HepG2 (cell line): ENCODE measurements around the gene ANTKMT. TPM values are rescaled to one million over a fixed set of nuclear protein-coding genes. Genes with fewer than 3 reads are reported as not detected.

Experiments used
- AKAP8 ChIP-seq: sonication (generic); formaldehyde crosslinking; IDR thresholded peaks from 2 replicates; pipeline ENCODE4 v1.5.1; 2020; ENCODE audit warnings: mild to moderate bottlenecking, missing genetic modification reagents
- ATF7-NPFF ChIP-seq: sonication (generic); formaldehyde crosslinking; IDR thresholded peaks from 2 replicates; pipeline ENCODE4 v1.8.1; 2023; ENCODE audit warnings: mild to moderate bottlenecking, low read depth, missing genetic modification reagents, moderate library complexity
- CHD4 ChIP-seq: fragments of 200-600 bp; sonication (generic); IDR thresholded peaks from 2 replicates; pipeline ENCODE4 v1.7.0; 2017; ENCODE audit warnings: mild to moderate bottlenecking, low read length, borderline replicate concordance
- ETV6 ChIP-seq: sonication (generic); formaldehyde crosslinking; conservative IDR thresholded peaks from 2 replicates; pipeline ENCODE4 v1.4.0; 2020; ENCODE audit warnings: missing genetic modification reagents
- GABPB1 ChIP-seq: IDR thresholded peaks from 2 replicates; pipeline ENCODE4 v1.6.1; 2016; ENCODE audit warnings: mild to moderate bottlenecking, missing genetic modification reagents, moderate library complexity, missing compliant biosample characterization
- MTA1 ChIP-seq: sonication (generic); formaldehyde crosslinking; IDR thresholded peaks from 2 replicates; pipeline ENCODE4 v1.4.0; 2020; ENCODE audit warnings: missing genetic modification reagents, mild to moderate bottlenecking, borderline replicate concordance
- TAF1 ChIP-seq: sonication (generic); formaldehyde crosslinking; IDR thresholded peaks from 2 replicates; pipeline ENCODE4 v1.4.0; 2020; ENCODE audit warnings: missing genetic modification reagents
- TOPORS ChIP-seq: sonication (generic); formaldehyde crosslinking; IDR thresholded peaks from 2 replicates; pipeline ENCODE4 v1.8.0; 2023; ENCODE audit warnings: mild to moderate bottlenecking, missing genetic modification reagents
- polyA plus RNA-seq, 8 experiments: library from polyadenylated mRNA; depleted of rRNA in 3 of 8; stranded (reverse) in 7 of 8; unstranded in 1 of 8; fragments of >200 nt; fragmentation: Illumina TruSeq in 4 of 8; extraction: Trizol in 4 of 8; gene quantifications; 2 replicates each; pipeline versions ENCODE4 v1.2.1 to v1.2.3, GENCODE V29; 2011 to 2016; ENCODE audit warnings: low read depth in 4 of 8, missing spikeins in 1 of 8, mixed read lengths in 1 of 8; ENCODE audit not compliant: insufficient read depth in 1 of 8
- total RNA-seq, 5 experiments: library from RNA; depleted of rRNA; stranded (reverse); fragments of >200 nt; fragmentation: Illumina TruSeq; extraction: Trizol; gene quantifications; 2 replicates each; pipeline ENCODE4 v1.2.3, GENCODE V29; 2016; ENCODE audit warnings: low read depth in 1 of 5
- TF ChIP-seq, protein P1 (sequence below): IDR thresholded peaks from 2 replicates; pipeline ENCODE4 v1.6.1; 2012; ENCODE audit warnings: inconsistent platforms
- TF ChIP-seq, protein P2 (sequence below): sonication (generic); formaldehyde crosslinking; IDR thresholded peaks from 2 replicates; pipeline ENCODE4 v1.5.1; 2020; ENCODE audit warnings: mild to moderate bottlenecking, missing genetic modification reagents, moderate library complexity
- TF ChIP-seq, protein P3 (sequence below): sonication (generic); formaldehyde crosslinking; IDR thresholded peaks from 2 replicates; pipeline ENCODE4 v1.5.0; 2020; ENCODE audit warnings: missing genetic modification reagents, mild to moderate bottlenecking, borderline replicate concordance
- TF ChIP-seq, protein P4 (sequence below): IDR thresholded peaks from 2 replicates; pipeline ENCODE4 v1.4.0; 2020; ENCODE audit warnings: mild to moderate bottlenecking, missing genetic modification reagents
- TF ChIP-seq, protein P5 (sequence below): sonication (generic); formaldehyde crosslinking; IDR thresholded peaks from 2 replicates; pipeline ENCODE4 v1.4.0; 2020; ENCODE audit warnings: missing genetic modification reagents, low read depth, mild to moderate bottlenecking, borderline replicate concordance
- TF ChIP-seq, protein P6 (sequence below): sonication (generic); formaldehyde crosslinking; IDR thresholded peaks from 2 replicates; pipeline ENCODE4 v1.4.0; 2020; ENCODE audit warnings: missing genetic modification reagents, borderline replicate concordance

The ANTKMT gene
- total and polyA plus RNA-seq, 2 of the 13 experiments (the other 11 are each of a cell fraction or from before 2014, with no cell fraction given) = 7.5 to 47.8 TPM

DNA sequence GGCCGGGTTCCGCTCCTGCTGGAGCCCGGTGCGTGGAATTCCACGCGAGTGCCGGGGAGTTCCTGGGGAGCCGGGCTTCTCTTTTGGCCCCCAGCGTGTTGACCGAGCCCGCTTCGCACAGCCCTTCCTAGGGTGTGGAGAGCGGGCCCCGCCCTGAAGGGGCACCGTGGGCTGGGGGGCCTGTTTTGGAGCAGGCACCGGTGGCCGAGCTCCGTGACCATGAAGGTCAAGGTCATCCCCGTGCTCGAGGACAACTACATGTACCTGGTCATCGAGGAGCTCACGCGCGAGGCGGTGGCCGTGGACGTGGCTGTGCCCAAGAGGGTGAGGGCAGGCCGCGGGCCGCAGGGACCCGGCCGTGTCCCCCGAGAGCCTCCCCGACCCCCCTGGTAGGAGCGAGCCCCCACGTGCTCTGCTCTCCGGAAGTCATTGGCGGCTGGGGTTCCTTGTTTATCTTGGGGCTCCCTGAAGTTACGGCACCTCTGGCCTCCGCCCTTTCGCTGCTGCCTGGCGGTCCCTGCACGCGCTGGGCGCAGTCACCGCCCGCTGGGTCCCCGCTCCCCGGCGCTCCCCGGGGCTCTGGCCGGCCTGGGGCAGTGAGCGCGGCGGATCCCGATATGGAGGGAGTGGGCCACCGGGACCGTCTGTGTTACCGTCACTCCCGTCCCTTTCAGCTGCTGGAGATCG is 6.5 kb downstream of the ANTKMT start (continued):
- peak; percentile 77; the same call in 1 of the 2 replicates for TF ChIP-seq ATF7-NPFF (CRISPR knock-in tag)
- no peak for TF ChIP-seq CHD4
- TF ChIP-seq GABPB1 (CRISPR knock-in tag) = peak; percentile 61; the same call in 1 of the 2 replicates
- TF ChIP-seq, protein P1, sequence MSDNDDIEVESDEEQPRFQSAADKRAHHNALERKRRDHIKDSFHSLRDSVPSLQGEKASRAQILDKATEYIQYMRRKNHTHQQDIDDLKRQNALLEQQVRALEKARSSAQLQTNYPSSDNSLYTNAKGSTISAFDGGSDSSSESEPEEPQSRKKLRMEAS = peak; percentile 37; the same call in 1 of the 2 replicates
- TF ChIP-seq, protein P2, sequence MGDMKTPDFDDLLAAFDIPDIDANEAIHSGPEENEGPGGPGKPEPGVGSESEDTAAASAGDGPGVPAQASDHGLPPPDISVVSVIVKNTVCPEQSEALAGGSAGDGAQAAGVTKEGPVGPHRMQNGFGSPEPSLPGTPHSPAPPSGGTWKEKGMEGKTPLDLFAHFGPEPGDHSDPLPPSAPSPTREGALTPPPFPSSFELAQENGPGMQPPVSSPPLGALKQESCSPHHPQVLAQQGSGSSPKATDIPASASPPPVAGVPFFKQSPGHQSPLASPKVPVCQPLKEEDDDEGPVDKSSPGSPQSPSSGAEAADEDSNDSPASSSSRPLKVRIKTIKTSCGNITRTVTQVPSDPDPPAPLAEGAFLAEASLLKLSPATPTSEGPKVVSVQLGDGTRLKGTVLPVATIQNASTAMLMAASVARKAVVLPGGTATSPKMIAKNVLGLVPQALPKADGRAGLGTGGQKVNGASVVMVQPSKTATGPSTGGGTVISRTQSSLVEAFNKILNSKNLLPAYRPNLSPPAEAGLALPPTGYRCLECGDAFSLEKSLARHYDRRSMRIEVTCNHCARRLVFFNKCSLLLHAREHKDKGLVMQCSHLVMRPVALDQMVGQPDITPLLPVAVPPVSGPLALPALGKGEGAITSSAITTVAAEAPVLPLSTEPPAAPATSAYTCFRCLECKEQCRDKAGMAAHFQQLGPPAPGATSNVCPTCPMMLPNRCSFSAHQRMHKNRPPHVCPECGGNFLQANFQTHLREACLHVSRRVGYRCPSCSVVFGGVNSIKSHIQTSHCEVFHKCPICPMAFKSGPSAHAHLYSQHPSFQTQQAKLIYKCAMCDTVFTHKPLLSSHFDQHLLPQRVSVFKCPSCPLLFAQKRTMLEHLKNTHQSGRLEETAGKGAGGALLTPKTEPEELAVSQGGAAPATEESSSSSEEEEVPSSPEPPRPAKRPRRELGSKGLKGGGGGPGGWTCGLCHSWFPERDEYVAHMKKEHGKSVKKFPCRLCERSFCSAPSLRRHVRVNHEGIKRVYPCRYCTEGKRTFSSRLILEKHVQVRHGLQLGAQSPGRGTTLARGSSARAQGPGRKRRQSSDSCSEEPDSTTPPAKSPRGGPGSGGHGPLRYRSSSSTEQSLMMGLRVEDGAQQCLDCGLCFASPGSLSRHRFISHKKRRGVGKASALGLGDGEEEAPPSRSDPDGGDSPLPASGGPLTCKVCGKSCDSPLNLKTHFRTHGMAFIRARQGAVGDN (CRISPR knock-in tag) = peak; percentile 69
- 0 out of 2 replicates have a peak, but pooled peaks have one; percentile 24 for TF ChIP-seq ETV6 (CRISPR knock-in tag)
- TF ChIP-seq TOPORS (CRISPR knock-in tag) = peak; percentile 63; the same call in 1 of the 2 replicates
- TF ChIP-seq, protein P3, sequence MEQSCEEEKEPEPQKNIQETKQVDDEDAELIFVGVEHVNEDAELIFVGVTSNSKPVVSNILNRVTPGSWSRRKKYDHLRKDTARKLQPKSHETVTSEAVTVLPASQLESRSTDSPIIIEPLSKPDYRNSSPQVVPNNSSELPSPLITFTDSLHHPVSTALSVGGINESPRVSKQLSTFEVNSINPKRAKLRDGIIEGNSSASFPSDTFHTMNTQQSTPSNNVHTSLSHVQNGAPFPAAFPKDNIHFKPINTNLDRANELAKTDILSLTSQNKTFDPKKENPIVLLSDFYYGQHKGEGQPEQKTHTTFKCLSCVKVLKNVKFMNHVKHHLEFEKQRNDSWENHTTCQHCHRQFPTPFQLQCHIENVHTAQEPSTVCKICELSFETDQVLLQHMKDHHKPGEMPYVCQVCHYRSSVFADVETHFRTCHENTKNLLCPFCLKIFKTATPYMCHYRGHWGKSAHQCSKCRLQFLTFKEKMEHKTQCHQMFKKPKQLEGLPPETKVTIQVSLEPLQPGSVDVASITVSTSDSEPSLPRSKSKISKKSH (CRISPR knock-in tag) = no peak
- peak; percentile 8; the same call in 1 of the 2 replicates for TF ChIP-seq AKAP8
- TF ChIP-seq, protein P4, sequence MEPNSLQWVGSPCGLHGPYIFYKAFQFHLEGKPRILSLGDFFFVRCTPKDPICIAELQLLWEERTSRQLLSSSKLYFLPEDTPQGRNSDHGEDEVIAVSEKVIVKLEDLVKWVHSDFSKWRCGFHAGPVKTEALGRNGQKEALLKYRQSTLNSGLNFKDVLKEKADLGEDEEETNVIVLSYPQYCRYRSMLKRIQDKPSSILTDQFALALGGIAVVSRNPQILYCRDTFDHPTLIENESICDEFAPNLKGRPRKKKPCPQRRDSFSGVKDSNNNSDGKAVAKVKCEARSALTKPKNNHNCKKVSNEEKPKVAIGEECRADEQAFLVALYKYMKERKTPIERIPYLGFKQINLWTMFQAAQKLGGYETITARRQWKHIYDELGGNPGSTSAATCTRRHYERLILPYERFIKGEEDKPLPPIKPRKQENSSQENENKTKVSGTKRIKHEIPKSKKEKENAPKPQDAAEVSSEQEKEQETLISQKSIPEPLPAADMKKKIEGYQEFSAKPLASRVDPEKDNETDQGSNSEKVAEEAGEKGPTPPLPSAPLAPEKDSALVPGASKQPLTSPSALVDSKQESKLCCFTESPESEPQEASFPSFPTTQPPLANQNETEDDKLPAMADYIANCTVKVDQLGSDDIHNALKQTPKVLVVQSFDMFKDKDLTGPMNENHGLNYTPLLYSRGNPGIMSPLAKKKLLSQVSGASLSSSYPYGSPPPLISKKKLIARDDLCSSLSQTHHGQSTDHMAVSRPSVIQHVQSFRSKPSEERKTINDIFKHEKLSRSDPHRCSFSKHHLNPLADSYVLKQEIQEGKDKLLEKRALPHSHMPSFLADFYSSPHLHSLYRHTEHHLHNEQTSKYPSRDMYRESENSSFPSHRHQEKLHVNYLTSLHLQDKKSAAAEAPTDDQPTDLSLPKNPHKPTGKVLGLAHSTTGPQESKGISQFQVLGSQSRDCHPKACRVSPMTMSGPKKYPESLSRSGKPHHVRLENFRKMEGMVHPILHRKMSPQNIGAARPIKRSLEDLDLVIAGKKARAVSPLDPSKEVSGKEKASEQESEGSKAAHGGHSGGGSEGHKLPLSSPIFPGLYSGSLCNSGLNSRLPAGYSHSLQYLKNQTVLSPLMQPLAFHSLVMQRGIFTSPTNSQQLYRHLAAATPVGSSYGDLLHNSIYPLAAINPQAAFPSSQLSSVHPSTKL (CRISPR knock-in tag) = peak; percentile 35; the same call in 1 of the 2 replicates
- TF ChIP-seq, protein P5, sequence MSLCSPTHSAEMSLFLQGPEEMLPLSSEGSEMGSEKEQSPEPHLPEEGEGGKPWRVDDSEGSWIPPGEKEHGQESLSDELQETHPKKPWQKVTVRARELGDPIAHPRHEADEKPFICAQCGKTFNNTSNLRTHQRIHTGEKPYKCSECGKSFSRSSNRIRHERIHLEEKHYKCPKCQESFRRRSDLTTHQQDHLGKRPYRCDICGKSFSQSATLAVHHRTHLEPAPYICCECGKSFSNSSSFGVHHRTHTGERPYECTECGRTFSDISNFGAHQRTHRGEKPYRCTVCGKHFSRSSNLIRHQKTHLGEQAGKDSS = 0 out of 2 replicates have a peak, but pooled peaks have one; percentile 17
- TF ChIP-seq MTA1 (CRISPR knock-in tag) = peak; percentile 50; the same call in 1 of the 2 replicates
- peak; percentile 29; the same call in 1 of the 2 replicates for TF ChIP-seq TAF1 (CRISPR knock-in tag)
- TF ChIP-seq, protein P6, sequence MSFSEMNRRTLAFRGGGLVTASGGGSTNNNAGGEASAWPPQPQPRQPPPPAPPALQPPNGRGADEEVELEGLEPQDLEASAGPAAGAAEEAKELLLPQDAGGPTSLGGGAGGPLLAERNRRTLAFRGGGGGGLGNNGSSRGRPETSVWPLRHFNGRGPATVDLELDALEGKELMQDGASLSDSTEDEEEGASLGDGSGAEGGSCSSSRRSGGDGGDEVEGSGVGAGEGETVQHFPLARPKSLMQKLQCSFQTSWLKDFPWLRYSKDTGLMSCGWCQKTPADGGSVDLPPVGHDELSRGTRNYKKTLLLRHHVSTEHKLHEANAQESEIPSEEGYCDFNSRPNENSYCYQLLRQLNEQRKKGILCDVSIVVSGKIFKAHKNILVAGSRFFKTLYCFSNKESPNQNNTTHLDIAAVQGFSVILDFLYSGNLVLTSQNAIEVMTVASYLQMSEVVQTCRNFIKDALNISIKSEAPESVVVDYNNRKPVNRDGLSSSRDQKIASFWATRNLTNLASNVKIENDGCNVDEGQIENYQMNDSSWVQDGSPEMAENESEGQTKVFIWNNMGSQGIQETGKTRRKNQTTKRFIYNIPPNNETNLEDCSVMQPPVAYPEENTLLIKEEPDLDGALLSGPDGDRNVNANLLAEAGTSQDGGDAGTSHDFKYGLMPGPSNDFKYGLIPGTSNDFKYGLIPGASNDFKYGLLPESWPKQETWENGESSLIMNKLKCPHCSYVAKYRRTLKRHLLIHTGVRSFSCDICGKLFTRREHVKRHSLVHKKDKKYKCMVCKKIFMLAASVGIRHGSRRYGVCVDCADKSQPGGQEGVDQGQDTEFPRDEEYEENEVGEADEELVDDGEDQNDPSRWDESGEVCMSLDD (CRISPR knock-in tag) = peak; percentile 90
